Activated naive CD8-positive, alpha-beta T cell treated with anti-CD3 and anti-CD28 coated beads, Interleukin-2, amount 50 U/mL, for 24 hours (primary cell): ENCODE measurements around the gene CCND1.

Source experiments
- ATAC-seq: fragments of 150-1000 bp; cut with Tn5 transposase; one replicate; pipeline ENCODE4 v1.10.0; 2021
- DNase-seq: peaks from one replicate; pipeline ENCODE4 v3.0.0; 2021
- H3K27ac Mint-ChIP-seq: one replicate; pipeline ENCODE4 v1.8.0; 2021; ENCODE audit warnings: mild to moderate bottlenecking, mixed read lengths
- H3K27me3 Mint-ChIP-seq: one replicate; pipeline ENCODE4 v1.8.0; 2021; ENCODE audit warnings: mixed read lengths
- H3K36me3 Mint-ChIP-seq: one replicate; pipeline ENCODE4 v1.8.0; 2021; ENCODE audit warnings: low read depth, mixed read lengths
- H3K4me1 Mint-ChIP-seq: one replicate; pipeline ENCODE4 v1.8.0; 2021; ENCODE audit warnings: mixed read lengths
- H3K4me3 Mint-ChIP-seq: one replicate; pipeline ENCODE4 v1.8.0; 2021; ENCODE audit warnings: mild to moderate bottlenecking, moderate library complexity, mixed read lengths
- H3K9me3 Mint-ChIP-seq: one replicate; pipeline ENCODE4 v1.8.0; 2021; ENCODE audit warnings: mixed read lengths

CCND1 gene

DNA sequence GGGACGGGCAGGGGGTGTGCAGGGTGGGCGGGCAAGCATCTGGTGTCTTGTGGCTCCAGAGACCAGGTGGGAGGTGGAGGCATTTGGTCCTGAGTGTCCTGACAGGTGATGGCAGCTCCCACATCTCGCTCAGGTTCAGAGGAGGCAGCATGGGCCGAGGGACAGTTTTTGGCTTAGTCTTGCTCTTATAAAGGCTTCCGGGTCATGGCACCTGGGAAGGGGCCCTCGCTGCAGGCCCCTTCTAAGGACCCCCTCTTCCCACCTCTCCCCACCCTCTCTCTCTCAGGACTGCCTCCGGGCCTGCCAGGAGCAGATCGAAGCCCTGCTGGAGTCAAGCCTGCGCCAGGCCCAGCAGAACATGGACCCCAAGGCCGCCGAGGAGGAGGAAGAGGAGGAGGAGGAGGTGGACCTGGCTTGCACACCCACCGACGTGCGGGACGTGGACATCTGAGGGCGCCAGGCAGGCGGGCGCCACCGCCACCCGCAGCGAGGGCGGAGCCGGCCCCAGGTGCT lies 9.9 kb downstream of the CCND1 start:
- Mint-ChIP-seq H3K4me1 (no peaks in the 10 kb centered on the region), H3K36me3 (no peaks in the 10 kb centered on the region), H3K27me3 (no peaks in the 10 kb centered on the region), H3K4me3 (no peak overlapping the region), H3K9me3 (no peaks in the 10 kb centered on the region), H3K27ac (no peak overlapping the region)
- DNase-seq (no peak), ATAC-seq (no peak)

DNA sequence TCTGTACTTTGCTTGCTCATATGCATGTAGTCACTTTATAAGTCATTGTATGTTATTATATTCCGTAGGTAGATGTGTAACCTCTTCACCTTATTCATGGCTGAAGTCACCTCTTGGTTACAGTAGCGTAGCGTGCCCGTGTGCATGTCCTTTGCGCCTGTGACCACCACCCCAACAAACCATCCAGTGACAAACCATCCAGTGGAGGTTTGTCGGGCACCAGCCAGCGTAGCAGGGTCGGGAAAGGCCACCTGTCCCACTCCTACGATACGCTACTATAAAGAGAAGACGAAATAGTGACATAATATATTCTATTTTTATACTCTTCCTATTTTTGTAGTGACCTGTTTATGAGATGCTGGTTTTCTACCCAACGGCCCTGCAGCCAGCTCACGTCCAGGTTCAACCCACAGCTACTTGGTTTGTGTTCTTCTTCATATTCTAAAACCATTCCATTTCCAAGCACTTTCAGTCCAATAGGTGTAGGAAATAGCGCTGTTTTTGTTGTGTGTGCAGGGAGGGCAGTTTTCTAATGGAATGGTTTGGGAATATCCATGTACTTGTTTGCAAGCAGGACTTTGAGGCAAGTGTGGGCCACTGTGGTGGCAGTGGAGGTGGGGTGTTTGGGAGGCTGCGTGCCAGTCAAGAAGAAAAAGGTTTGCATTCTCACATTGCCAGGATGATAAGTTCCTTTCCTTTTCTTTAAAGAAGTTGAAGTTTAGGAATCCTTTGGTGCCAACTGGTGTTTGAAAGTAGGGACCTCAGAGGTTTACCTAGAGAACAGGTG lies 11.1 kb downstream of the CCND1 start:
- no peak for DNase-seq
- Mint-ChIP-seq H3K36me3 (no peaks in the 10 kb centered on the region), H3K4me3 (no peak overlapping the region), H3K27me3 (no peaks in the 10 kb centered on the region), H3K4me1 (no peaks in the 10 kb centered on the region), H3K27ac (no peak overlapping the region), H3K9me3 (no peaks in the 10 kb centered on the region)
- no peak for ATAC-seq

DNA sequence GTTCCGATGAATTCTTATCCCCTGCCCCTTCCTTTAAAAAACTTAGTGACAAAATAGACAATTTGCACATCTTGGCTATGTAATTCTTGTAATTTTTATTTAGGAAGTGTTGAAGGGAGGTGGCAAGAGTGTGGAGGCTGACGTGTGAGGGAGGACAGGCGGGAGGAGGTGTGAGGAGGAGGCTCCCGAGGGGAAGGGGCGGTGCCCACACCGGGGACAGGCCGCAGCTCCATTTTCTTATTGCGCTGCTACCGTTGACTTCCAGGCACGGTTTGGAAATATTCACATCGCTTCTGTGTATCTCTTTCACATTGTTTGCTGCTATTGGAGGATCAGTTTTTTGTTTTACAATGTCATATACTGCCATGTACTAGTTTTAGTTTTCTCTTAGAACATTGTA lies 12.0 kb downstream of the CCND1 start:
- no peak for ATAC-seq
- Mint-ChIP-seq H3K9me3 (no peaks in the 10 kb centered on the region), H3K36me3 (no peaks in the 10 kb centered on the region), H3K27ac (no peak overlapping the region), H3K27me3 (no peaks in the 10 kb centered on the region), H3K4me3 (no peak overlapping the region), H3K4me1 (no peaks in the 10 kb centered on the region)
- DNase-seq: no peak

DNA sequence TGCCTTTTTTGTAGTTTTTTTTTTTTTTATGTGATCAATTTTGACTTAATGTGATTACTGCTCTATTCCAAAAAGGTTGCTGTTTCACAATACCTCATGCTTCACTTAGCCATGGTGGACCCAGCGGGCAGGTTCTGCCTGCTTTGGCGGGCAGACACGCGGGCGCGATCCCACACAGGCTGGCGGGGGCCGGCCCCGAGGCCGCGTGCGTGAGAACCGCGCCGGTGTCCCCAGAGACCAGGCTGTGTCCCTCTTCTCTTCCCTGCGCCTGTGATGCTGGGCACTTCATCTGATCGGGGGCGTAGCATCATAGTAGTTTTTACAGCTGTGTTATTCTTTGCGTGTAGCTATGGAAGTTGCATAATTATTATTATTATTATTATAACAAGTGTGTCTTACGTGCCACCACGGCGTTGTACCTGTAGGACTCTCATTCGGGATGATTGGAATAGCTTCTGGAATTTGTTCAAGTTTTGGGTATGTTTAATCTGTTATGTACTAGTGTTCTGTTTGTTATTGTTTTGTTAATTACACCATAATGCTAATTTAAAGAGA lies 12.5 kb downstream of the CCND1 start:
- Mint-ChIP-seq H3K27me3 (no peaks in the 10 kb centered on the region), H3K36me3 (no peaks in the 10 kb centered on the region), H3K27ac (no peak overlapping the region), H3K4me3 (no peak overlapping the region), H3K4me1 (no peaks in the 10 kb centered on the region), H3K9me3 (no peaks in the 10 kb centered on the region)
- no peak for ATAC-seq
- DNase-seq: no peak

DNA sequence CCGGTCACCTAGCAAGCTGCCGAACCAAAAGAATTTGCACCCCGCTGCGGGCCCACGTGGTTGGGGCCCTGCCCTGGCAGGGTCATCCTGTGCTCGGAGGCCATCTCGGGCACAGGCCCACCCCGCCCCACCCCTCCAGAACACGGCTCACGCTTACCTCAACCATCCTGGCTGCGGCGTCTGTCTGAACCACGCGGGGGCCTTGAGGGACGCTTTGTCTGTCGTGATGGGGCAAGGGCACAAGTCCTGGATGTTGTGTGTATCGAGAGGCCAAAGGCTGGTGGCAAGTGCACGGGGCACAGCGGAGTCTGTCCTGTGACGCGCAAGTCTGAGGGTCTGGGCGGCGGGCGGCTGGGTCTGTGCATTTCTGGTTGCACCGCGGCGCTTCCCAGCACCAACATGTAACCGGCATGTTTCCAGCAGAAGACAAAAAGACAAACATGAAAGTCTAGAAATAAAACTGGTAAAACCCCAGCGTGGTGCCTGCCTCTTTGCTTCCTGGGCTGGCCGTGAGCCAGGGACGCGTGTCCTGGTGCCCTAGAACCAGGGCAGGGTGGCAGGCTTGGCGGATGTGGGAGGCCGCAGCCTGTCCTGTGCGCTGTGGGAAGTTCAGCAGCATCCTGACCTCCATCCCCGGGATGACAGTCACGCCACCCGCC lies 13.2 kb downstream of the CCND1 start:
- H3K27ac Mint-ChIP-seq: no peak overlapping the region
- H3K27me3 Mint-ChIP-seq: no peaks in the 10 kb centered on the region
- no peaks in the 10 kb centered on the region for H3K4me1 Mint-ChIP-seq
- DNase-seq (no peak), ATAC-seq (no peak)
- no peak overlapping the region for H3K4me3 Mint-ChIP-seq
- no peaks in the 10 kb centered on the region for H3K36me3 Mint-ChIP-seq
- no peaks in the 10 kb centered on the region for H3K9me3 Mint-ChIP-seq

DNA sequence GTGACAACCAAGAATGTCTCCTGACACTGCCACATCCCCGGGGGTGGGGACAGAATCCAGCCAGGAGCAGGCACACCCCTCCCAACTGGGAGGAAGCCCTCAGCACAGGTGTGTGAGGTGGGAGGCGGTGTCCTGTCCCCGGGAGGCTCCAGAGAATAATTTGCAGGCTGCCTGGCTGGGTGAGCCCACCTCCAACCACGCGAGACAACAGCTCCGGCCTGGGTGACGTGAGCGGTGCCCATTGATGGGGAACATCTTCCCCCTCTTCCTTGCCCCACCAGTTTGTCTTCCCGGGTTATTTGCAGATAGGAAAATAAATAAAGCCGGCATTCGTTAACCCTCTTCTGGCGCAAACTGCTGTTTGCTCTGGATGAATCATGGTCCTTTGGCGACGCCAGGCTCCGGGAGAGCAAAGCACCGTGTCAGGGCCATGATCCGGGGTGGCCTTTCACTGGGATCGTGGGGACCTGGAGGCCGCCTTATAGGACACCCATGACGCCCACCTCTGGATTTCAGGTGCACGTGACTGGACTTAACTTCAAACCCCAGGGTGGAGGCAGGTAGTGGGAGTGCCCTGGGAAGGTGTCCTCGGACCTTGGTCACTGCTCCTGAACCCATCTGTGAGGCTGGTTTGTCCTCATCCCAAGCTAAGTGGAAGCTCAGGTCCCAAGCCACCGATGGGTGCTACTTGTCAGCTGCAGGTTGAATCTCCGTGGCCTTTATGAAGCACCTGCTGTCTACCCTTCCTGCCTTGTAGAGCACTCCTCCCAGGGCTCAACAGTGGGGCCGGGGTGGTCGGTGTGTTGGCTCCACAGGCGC lies 13.9 kb downstream of the CCND1 start:
- Mint-ChIP-seq H3K9me3 (no peaks in the 10 kb centered on the region), H3K36me3 (no peaks in the 10 kb centered on the region), H3K27me3 (no peaks in the 10 kb centered on the region), H3K27ac (no peak overlapping the region), H3K4me1 (no peaks in the 10 kb centered on the region), H3K4me3 (no peak overlapping the region)
- no peak for DNase-seq
- no peak for ATAC-seq

DNA sequence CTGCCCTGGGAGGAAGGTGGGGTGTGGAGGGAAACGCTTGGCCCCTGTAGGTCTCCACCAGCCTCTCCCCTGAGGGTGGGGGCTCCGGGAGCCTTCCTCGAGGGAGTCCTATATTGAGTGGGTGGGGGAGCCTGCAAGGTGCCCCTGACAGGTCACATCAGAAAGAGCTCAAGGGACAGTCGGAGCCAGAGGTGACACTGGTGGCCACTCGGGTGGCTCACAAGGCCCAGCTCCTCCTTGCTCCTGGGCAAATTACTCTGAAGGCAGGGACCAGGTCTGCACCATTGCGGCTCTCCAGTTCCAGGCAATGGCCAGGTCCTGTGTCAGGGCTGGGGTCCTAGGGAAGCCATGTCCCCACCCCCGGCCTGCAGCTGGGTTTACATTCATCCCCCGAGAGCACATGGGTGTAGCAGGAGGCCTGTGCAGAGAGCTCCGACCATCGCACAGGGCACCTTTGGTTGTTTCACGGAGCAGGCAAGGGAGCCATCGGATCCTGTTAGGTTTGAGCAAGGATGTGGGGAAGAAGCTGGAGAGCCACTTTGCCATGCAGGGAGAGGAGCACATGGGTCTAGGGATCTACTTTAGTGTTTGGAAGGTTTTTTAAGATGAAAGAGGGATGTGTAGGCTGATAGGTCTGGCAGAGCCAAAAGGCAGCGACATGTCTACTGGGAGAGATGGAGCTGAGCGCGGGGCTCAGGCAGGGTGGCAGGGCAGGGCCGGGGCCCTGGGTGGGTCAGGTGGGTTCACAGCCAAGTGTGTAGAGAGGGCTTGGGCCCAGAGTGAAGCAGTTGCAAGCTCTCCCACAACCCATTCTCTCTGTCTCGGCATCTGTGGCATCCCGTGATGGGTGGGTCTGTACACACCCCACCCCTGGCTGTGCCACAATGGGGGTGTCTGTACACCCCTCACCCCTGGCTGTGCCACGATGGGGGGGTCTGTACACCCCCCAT lies 14.8 kb downstream of the CCND1 start:
- no peaks in the 10 kb centered on the region for H3K27me3 Mint-ChIP-seq
- H3K27ac Mint-ChIP-seq: no peak overlapping the region
- no peak for DNase-seq
- H3K4me1 Mint-ChIP-seq: no peaks in the 10 kb centered on the region
- peak; percentile 26 for ATAC-seq
- H3K9me3 Mint-ChIP-seq: no peaks in the 10 kb centered on the region
- no peak overlapping the region for H3K4me3 Mint-ChIP-seq
- H3K36me3 Mint-ChIP-seq: no peaks in the 10 kb centered on the region

DNA sequence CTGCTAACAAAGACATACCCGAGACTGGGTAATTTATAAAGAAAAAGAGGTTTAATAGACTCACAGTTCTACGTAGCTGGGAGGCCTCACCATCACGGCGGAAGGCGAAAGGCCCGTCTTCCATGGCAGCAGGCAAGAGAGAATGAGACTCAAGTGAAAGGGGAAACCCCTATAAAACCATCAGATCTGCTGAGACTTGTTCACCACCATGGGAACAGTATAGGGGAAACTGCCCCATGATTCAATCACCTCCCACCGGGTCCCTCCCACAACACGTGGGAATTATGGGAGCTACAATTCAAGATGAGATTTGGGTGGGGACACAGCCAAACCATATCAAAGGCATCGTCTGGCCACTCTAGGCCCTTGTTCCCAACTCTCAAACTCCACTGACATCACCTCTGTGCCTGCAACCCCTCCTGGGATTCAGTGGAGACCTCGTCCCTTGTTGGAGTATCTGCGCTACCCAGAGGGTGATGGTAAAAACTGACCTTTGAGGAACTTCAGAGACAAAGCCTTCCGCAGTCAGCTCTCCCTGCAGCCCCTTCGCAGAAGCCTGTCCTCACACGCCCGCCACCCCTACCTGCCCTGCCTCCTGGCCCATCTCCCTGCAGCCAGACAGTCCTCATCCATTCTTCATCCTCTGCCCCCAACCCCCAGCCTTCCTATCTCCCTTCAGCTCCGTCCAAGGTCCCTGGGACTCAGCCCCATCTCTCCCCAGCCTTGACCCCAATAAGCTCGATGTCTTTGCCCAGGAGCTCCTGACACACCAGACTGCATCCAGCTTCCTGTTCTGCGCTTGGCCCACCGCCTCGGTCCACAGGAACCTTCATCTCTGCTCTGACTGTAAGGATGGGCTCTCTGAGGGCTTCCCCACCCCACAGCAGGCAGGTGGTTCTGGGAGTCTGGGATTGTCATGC lies 15.8 kb downstream of the CCND1 start:
- DNase-seq: no peak
- H3K27me3 Mint-ChIP-seq: no peaks in the 10 kb centered on the region
- no peak overlapping the region for H3K4me3 Mint-ChIP-seq
- ATAC-seq: no peak
- H3K4me1 Mint-ChIP-seq: no peaks in the 10 kb centered on the region
- H3K36me3 Mint-ChIP-seq: no peaks in the 10 kb centered on the region
- H3K9me3 Mint-ChIP-seq: no peaks in the 10 kb centered on the region
- no peak overlapping the region for H3K27ac Mint-ChIP-seq

DNA sequence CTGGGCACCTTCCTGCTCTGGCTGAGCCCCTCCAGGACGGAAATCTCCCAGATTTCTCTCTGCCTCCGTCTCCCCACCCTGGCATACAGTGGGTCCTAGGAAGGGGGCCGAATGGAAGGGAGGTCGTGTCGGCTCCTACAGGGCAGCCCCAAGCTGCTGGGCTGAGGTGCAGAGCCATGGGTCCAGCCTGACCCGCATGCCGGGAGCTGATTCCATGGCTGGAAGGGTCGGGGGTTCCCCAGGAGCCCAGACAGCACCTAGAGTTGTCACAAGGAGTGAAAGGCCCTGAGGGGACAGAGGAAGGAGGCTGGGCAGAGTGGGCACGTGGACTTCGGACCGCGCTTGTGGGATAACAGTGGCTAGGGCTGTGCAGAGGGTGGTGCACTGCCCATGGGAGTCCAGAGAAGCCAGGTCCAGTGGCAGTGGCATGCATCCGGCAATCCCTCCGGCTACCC lies 16.5 kb downstream of the CCND1 start:
- Mint-ChIP-seq H3K9me3 (no peaks in the 10 kb centered on the region), H3K4me1 (no peaks in the 10 kb centered on the region), H3K27me3 (no peaks in the 10 kb centered on the region), H3K36me3 (no peaks in the 10 kb centered on the region), H3K4me3 (no peak overlapping the region), H3K27ac (no peak overlapping the region)
- DNase-seq (no peak), ATAC-seq (no peak)

DNA sequence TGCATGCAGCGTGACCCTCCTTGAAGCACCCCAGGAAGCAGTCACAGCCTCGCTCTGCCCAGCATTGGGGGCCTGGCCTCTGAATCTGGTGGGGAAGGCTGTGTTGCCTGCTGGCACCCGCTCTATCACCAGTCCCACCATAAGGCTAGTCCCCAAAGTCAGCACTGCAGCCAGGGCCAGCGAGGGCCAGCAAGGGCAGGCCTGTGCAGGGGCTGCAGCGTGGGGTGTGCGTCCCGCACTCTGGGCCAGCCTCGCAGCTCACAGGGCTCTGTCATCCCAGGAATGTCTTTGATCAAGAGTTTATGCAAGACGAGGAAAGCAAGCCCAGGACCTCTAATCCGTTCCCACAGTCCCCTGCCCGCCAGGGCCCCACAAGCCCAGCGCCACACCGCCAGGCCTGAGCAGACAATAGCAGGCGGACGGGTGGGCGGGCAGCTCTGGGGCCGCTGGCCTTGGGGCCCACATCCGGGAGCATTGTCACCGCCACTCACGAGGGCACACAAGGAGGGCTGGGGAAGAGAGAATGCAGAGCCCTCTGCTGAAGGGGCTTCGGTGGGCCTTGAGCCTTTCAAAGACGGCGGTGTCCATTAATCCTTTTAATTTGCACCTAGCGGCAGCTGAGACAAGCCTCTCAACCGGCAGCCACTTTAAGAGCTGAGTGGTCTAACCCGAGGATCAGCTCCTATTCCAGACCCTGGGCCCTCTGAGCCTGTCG lies 17.1 kb downstream of the CCND1 start:
- H3K36me3 Mint-ChIP-seq: no peaks in the 10 kb centered on the region
- no peak overlapping the region for H3K4me3 Mint-ChIP-seq
- ATAC-seq: no peak
- no peak for DNase-seq
- H3K4me1 Mint-ChIP-seq: no peaks in the 10 kb centered on the region
- H3K9me3 Mint-ChIP-seq: no peaks in the 10 kb centered on the region
- no peaks in the 10 kb centered on the region for H3K27me3 Mint-ChIP-seq
- H3K27ac Mint-ChIP-seq: no peak overlapping the region

DNA sequence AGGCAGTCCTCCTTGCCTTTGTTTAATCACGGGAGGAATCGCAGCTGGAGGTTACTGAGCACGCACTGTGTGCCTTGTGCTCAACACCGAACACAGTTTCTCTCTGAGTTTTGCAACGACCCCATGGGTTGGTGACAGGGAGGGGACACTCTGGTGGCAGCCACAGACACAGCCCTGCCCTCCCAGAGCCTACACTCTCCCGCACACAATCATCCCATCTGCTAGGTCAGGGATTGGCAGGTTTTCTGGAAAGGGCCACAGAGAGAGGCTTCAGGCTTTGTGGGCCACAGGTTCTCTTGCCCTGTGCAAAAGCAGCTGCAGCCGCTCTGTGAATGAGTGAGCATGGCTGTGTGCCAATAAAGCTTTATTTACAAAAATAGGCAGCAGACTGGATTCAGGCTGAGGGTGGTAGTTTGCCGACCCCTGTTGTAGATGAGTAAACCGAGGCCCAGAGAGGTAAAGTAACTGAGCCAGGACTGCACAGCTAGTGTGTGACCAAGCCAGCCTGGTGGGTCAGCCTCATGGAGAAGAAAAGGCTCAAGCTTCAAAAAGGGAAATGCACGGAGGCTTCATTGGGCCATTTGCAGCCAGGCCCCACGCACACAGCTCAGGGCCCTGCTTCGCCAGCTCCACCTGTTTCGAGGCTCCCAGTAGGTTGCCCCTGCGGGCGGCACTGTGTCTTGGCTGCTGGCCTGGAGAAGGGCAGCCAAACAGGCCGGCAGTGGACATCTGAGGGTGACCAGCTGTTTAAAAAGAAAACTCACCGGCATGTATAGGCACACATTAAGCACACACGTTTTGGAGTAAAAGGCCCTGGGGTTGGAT lies 17.9 kb downstream of the CCND1 start:
- Mint-ChIP-seq H3K27me3 (no peaks in the 10 kb centered on the region), H3K4me3 (no peak overlapping the region), H3K36me3 (no peaks in the 10 kb centered on the region), H3K27ac (no peak overlapping the region), H3K4me1 (no peaks in the 10 kb centered on the region), H3K9me3 (no peaks in the 10 kb centered on the region)
- DNase-seq (no peak), ATAC-seq (no peak)

DNA sequence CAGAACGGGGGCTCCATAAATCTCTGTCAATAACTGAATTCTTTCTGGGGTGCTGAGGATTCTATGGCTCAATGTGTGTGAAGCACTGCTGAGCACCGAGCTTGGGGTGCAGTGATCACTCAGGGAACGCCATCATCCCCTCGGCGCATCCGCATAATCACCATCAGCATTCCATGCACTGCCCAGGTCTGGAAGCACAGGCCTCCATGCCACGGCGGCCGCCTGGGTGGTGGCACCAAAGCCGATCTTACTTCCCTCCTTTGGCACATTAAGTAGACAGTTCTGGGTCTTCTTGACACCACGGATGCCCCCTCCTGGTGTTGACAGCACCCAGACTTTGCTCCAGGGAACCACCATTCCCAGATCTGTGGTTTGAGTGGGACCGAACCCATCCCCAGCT lies 18.6 kb downstream of the CCND1 start:
- H3K4me3 Mint-ChIP-seq: no peak overlapping the region
- H3K27ac Mint-ChIP-seq: no peak overlapping the region
- no peaks in the 10 kb centered on the region for H3K9me3 Mint-ChIP-seq
- H3K4me1 Mint-ChIP-seq: no peaks in the 10 kb centered on the region
- no peaks in the 10 kb centered on the region for H3K36me3 Mint-ChIP-seq
- no peak for ATAC-seq
- no peak for DNase-seq
- no peaks in the 10 kb centered on the region for H3K27me3 Mint-ChIP-seq
